NCI-H526 (cell line): ENCODE measurements around the gene NRP2.
A peak's percentile ranks its signal among the peaks of the same experiment; 100 is the strongest.

ENCODE experiments used
- DNase-seq, 2 experiments: peaks; one replicate each; lab custom pipeline; 2025; lab: John Stamatoyannopoulos, UW

NRP2 gene

DNA sequence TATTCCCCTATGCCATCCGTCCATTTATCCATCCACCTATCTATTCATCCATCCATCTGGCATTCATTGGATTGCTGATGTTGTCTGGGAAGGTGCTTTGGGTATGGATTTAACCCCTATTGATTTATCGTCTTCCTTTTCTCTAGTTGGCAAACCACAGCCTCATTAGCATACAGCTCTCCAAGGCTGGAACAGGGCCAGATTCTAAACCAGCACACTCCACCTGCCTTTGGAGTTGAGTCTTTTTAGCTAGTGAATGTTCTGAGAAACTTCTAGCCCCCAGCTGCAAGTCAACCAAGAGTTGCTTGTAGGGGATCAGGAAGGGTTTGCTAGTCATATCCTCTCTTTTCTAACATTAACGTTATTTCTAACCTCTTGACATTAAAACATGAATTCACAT lies 90.7 kb downstream of the NRP2 start:
- peak; percentile 19 to 27 for DNase-seq

DNA sequence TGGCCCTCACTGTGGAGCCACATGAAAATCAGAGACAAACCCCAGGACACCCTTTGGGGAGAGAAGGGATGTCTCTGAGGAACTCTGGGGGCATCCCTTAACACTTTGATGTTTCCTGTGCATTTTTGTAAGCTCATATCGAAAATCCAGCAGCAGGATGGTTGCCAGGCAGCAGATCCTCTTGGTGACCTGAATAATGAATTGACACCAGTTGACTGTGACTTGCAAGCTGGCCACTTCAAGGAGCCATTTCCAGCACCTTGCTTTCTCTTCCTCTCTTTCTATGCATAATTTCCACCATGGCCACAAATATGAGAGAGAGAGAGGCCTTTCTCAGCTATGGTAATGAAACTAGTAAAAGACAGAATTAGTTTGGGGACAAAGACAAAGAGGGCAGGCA lies 91.7 kb downstream of the NRP2 start:
- DNase-seq = no peak

DNA sequence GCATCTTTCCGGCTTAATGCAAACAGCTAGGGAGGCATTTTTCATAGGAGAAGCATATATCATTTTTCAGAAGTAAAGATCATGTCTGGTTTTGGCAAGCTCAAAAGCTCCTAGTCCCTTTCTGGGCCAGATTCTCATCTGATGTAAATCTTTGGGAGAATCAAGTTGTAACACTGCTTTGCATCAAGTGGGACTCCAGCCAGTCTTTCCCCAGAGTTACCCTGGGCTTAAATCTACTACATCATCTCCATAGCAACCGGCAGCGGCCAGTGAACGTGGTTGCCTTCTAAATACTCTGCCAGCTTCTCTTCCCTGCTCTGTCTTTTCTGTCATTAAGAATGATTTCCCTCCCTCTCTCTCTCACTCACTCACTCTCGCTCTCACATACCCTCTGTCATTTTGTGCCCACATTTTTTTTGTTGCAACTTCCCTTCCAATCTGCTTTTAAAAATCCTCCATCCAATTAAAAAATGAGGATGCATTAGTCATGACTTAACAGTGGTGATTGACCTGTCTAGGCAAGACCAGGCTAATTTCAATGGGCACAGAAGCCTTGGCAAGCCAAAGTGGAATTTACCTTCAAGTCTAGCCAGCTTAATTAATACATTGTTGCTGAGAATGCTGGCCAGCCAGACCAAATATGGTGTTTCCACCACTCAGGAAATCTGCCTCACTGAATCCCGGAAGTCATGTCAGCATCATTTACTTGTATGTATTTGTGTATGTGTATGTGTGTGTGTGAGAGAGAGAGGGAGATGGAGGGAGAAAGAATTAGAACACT lies 93.0 kb downstream of the NRP2 start:
- DNase-seq = no peak

DNA sequence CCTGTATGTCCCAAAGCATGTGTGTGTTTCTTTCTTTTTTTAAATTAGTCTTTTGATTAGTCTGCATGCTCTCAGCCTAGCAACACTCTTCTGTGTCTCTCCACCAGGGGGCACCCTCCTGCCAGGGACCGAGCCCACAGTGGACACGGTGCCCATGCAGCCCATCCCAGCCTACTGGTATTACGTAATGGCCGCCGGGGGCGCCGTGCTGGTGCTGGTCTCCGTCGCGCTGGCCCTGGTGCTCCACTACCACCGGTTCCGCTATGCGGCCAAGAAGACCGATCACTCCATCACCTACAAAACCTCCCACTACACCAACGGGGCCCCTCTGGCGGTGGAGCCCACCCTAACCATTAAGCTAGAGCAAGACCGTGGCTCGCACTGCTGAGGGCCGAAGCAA lies 93.8 kb downstream of the NRP2 start:
- peak; percentile 18 to 81 for DNase-seq

DNA sequence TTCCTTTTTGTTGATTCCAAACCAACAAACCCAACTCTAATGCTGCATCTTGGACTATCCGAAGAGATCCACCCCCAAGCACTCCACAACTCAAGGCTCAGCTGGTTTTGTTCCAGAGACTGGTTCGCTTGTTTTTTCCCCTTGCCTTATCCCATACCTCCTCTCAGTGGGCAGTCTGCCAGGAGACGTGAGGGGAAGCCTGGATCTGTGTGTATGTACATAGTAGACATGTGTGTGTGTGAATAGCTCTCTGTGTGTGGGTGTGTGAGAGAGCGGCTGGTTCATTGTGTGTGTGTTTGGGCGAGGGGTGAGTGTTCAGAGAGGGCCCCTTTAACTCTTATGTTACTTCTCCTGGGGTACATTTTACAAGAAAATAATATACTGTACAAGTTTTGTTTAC lies 94.4 kb downstream of the NRP2 start:
- DNase-seq = no peak

DNA sequence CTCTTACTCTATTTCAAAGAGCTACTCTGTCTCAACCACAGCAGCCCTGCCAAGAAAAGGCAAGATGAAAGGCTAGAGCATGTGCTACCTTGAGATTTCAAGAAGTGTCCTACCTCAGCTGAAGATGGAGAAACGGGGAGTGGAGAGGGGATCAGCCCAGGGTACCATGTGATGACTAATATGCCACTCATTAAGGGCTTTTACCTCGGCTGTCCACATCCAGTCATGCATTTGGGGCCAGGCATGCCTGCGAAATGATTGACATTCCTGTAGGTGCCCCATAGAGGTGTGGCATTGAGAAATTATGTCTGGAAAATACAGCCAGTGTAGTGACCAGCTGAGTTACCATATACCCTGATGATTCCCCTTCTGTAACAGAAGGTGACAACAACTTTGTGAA lies 96.1 kb downstream of the NRP2 start:
- no peak for DNase-seq

DNA sequence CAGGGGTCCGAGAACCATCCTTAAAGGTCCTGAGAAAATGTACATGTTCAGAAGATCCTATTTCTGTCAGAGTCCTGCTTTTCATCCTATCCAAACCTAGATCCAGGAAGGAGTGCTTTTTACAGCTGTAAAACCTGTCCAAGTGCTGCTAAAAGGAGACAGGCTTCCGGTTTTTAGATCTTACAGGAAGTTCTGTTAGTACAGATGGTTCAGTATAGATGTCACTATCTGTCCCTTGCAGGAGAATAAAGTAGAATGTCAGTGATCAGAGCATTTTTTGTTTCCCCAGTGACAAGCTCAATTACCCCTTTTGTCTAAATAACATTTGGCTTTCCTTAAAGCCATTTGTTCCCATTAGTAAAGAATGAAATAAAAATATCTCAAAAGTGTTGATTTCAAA lies 98.3 kb downstream of the NRP2 start:
- no peak for DNase-seq

DNA sequence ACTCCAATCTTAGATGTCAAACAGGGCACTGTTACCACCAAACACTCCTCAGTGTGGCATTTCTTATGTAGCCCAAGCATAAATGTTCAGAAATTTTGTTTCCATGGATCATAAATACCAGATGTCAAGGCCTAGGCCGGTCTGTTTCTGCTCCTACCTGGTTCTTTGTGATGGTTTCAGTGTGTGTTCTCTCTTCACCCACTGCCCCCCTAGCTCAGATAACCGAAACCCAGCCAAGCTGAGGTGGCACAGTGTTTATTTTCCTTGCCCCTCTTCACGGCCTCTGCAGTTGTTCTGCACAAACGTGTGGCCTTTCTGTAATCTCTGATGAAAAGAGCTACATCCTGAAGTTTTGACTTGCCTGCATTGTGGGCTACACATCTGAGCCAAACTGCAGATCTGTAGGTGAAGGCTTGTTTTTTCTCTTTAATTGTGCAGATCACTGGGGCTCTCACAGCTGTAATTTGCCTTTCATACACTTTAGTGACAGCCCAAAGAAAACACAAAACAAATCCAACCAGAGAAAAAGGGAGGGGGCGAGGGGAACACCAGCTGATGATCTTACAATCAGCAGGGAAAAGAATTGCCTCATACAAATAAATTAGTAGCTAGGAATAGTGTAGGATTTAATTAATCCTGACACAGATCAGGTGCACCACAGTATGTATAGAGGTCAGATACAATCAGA lies 99.1 kb downstream of the NRP2 start:
- no peak for DNase-seq

DNA sequence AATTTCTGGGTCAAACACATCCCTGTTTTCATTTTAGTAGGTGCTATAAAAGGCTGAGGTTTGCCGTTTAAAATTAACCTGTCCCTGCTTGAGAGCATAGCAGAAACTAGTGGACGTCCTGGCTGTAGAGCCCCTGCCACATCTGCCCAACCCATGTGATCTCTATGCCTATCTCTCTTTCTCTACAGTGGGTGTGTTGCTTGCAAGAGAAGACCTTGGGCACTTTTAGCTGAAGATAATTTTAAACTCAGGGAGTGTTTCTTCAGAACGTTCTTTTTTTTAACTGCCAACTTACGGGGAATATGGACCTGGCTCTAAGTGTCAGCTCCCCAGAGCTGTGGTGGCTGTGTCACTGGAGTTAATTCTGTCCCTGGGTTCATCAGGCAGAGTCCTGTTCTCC lies 100.6 kb downstream of the NRP2 start:
- DNase-seq = no peak

DNA sequence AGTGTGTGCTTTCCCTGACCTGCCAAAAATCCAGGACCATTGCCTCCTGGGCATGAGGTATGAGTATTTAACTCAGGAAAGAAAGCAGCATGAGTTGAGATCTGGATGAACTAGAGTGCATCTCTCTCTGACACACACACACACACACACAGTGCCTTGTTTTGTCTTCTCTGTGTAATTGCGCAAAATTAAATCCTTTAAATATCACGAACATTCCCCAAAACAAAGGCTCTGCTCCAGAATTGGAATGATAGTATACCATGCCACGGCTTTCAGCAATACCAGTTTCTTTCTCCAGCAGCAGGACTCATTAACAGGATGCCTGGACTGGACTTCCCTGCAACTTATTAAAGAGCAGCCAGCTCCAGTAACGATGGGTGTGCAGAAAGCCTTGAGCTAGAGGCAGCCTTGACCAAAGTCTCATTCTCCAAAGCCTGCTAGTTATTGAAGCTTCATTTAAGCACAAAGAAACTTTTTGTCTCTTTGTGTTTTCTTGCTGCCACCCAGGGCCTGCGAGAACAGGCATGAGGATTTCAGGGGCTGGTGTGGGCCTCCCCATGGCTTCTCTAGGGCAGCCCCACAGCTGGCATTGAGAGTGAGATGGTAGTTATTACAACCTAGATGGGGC lies 101.7 kb downstream of the NRP2 start:
- DNase-seq = no peak

DNA sequence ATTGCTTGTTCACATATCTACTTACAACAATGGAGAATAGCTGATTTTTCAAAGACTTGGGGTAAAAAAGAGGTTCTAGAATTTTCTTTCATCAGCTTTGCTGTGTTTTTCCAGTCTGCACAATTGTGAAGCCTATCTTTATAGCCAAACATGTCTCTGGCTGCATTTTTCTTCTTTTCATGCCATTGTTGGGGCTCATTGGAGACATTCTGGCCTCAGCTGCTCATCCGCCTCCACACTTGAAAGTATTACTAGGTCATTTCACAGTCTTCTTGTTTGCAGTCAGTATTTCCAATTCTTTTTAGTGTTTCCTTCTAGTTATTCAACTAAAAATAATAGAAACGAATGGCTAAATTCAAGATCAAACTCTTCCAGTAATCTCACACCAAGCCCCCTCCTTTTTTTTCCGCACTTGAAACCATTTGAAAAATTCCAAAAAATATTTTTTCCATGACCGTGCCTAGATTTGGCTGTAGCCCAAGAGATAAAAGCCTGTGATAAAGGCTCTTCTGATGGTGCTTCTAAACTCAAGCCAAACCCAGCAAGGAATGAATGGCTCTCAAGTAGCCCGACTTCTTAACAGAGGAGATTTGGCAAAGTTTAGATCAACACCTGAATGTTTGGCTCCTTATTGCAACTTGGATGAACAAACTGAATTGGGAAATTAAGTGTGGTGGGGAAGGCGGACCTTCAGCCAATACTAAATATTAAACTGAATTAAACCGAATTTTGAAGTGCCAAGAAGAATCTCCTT lies 103.4 kb downstream of the NRP2 start:
- no peak for DNase-seq

DNA sequence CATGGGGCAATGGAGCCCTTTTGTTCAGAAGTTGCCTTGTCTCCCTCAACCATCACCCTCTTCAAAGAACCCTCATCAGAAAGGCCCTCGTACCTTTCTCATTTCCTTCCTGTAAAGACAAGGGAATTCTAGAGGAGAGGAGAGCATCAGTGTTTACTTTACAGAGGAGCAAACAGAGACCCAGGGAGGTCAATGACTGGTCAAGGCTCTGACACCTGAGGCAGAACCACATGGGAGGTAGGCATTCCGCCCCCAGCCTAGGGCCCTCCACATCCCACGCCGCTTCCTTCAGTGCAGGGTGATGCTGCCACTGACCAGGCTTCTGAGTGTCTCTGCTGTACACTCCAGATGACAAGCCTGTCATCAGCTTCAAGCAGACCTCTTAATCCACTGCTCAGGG lies 104.7 kb downstream of the NRP2 start:
- DNase-seq = no peak

DNA sequence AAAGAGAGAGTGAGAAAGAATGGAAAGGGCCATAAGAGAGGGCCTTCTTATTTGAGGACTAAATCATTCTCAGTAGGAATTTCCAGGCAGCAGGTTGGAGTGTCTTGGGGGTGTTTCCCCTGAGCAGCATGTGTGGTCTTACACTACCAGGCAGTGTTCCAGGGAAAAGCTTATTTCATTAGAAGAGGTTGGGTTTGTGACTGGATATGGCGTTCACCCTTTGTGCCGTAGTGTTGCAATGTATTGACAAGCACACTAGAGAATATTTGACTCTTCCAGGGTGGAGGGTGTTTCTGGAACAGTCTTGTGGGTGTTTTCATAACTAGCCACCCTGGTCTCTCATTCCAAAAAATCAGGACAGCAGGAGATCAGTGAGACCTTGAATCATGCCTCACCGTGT lies 105.5 kb downstream of the NRP2 start:
- no peak for DNase-seq

DNA sequence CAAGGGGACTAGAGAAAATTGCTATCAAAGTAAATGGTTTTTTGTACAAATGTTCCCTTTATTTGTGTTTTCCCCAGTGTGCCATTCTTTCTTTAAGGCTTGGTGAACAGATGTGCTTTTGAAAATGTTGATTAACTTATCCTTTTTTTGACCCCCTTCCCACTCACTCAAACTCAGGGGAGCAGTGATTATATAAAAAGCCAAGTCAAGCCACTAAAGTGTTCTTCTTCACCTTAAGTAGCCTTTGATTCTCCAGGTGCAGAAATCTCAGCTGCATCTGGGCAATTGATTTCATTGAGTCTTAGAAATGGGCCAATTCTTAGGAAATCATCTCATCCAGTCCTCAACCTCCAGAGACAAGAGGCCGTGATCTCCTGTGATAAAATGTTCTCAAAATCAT lies 107.6 kb downstream of the NRP2 start:
- DNase-seq = no peak

DNA sequence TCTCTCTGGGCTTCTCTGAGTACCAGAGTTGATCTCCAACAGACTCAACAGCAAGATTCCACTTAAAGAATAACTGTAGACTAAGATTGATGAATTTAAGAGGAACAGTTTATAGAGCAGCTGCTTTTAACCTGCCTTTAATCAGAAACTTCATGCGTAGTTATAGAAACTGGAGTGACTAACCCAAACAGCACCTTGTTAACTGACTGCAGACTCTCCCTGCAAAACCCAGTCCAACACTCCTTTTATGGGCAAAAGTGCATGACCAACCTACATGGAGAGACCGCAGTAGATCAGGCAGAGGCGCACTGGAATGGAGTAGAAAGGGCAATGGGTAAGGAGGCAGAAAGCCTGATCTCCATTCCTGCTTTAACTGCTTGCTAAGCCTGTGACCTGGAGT lies 110.6 kb downstream of the NRP2 start:
- DNase-seq = no peak

DNA sequence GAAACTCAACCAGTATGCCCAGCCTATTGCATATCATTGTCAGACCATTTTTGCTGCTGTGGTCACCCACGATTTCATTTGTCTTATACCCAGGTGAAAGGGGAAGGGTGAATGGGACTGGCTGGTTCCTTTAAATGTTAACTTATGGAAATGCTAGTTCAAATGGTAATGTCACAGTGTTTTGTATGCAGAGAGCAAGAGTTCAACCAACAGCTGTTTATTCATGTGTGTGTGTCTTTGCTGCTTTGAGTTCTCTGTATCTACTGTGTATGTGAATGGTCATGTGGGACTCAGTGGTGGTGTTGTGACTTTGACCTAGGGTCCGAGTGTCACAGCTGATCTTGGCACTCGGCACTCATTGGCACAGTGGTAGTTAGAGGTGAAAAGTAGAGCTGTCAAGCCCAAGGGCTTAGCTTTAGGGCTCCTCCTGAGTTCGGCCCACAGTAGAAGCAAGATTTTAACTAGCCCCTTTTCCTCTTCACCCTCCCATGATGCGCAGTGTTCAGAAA lies 114.6 kb downstream of the NRP2 start:
- no peak for DNase-seq

DNA sequence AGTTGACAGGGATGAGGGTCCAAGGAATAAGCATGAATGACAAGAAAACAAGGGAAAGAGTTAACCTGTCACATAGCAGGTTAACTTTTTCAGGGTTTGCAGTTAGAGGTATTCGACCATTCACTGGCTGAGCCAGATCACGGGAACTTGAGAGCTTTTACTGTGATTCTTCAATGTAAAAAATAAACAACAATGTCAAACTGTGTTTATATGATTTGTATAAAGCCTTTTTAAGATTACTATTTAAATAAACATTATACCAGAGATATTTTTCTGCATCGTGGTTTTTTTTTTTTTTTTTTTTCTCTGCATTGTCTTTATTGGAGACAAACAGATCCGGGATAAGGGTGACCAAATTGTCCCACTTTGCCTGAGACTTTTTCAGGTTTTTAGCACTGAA lies 115.6 kb downstream of the NRP2 start:
- no peak for DNase-seq

DNA sequence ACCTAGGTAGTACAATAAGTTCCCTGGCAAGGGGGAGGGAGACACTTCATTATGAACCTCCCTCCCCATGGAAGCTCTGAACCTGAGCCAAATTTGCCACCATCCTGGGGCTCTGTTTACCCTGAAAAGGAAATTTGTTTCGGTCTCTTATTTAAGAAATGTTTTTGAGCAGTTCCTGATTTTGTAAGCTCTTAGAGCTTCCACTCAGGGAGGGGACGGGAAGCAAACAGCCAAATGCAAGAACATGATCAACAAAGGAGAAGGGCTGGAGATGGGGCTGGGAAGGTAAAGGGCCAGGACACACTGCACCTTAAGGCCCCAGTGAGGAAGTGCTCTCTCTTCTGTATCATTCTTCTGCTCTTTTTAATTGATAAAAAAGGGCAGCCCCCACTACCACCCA lies 117.9 kb downstream of the NRP2 start:
- no peak for DNase-seq

DNA sequence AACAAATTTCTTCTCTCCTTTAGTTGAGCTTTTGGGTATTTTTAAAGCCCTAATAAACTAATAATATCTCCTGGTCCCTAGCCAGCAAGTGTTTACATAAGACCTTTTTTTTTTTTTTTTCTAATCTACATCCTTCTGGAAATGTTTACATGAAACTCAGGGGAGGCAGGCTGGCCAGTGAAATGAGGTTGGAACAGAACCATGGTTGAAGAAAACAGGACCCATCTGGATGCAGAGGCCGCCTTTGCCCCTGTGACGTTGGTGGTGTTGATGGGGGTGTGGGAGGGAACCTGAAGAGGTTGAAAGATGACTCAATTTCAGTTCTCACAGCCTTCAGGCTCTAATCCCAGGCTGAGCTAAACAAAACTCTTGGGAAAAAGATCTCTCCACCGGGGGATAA lies 118.5 kb downstream of the NRP2 start:
- no peak for DNase-seq

DNA sequence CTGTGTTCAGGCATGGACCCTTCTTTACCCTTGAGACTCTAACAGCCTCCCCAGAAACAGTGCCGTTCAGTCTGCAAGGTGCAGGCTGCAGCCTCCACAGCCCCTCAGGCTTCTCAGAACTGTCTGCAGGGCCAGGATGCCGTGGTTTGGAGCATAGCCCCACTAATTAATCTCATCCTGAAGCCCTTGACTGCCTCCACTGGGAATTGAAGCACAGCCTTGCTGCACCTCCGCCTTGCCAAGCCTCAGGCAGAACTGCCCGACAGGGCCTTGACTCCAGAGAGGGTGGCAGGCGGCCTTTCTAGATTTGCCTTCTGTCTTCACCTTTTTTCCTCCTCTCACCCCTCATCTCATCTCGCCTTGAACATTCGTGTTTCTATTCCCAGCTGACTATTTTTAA lies 119.8 kb downstream of the NRP2 start:
- DNase-seq = no peak

DNA sequence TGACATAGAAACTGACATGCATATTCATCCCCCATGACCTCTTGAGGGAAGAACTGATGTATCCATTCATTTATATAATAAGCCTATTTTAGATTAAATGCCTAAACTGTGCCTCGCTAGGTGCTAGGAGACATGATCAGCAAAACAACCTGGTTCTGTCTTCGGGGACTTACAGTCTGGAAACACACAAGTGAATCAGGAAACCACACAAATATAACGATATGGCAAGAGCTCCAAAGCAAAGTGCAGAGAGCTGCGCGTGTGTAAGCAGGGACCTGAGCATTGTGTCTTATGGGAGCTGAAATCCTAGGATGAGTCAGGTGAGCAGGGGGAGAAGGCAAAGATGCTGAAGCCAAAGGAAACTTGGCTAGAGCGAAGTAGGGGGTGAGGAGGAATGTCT lies 120.6 kb downstream of the NRP2 start:
- DNase-seq = no peak

DNA sequence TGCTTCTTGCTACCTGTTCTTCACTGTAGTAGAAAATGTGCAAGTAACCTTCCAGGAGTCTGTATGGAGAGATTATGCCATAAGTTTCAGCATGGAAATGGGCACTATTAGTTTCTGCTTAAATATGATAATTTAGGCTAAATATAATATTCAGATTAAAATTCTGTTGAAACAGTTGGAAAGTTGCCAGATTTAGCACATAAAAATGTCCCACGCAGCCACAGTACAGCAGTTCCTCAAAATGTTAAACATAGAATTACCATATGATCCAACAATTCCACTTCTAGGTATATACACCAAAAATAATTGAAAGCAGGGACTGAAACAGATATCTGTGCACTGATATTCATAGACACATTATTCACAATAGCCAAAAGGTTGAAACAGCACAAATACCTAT lies 121.2 kb downstream of the NRP2 start:
- no peak for DNase-seq

DNA sequence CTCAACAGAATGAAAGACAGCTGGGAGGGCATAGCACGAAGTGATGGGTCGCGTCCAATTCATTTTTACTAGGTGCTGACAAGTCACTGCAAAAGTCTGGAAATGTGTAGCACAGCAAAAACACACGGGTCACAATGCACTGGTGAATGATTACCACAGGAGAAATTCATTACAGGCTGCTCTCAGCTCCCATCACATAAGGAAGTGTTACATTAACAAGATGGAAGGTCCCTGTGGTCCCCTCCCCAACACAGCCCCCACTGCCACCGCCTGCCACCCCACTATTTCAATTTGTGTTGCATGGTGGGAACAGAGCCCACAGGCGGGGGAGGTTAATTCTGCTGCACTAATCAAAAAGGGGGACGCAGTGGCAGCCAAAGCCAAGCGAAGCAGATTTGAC lies 122.8 kb downstream of the NRP2 start:
- DNase-seq = no peak
